ENCODE results near the gene PTPRT. TPM values are rescaled to one million over a fixed set of nuclear protein-coding genes. Genes with fewer than 3 reads are reported as not detected.

PTPRT gene
- polyA plus RNA-seq, 1 of the 3 experiments (the other 2 are of a cell fraction) = not detected

DNA sequence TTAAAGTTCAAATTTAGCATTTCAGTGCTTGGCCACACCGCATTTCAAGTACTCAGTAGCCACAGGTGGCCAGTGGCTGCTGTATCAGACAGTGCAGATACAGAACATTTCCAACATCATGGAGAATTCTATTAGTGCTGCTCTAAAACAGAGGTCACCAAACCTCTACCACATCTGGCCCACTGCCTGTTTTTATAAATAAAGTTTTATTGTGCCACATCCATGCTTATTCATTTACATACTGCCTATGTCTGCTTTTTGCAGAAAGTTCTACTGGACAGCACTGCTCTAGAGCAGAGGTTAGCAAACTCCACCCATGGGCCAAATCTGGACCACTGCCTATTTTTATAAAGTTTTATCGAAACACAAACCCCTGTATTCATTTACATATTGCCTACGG is 3.7 kb upstream of the PTPRT start (continued):
- TF ChIP-seq, protein P1, sequence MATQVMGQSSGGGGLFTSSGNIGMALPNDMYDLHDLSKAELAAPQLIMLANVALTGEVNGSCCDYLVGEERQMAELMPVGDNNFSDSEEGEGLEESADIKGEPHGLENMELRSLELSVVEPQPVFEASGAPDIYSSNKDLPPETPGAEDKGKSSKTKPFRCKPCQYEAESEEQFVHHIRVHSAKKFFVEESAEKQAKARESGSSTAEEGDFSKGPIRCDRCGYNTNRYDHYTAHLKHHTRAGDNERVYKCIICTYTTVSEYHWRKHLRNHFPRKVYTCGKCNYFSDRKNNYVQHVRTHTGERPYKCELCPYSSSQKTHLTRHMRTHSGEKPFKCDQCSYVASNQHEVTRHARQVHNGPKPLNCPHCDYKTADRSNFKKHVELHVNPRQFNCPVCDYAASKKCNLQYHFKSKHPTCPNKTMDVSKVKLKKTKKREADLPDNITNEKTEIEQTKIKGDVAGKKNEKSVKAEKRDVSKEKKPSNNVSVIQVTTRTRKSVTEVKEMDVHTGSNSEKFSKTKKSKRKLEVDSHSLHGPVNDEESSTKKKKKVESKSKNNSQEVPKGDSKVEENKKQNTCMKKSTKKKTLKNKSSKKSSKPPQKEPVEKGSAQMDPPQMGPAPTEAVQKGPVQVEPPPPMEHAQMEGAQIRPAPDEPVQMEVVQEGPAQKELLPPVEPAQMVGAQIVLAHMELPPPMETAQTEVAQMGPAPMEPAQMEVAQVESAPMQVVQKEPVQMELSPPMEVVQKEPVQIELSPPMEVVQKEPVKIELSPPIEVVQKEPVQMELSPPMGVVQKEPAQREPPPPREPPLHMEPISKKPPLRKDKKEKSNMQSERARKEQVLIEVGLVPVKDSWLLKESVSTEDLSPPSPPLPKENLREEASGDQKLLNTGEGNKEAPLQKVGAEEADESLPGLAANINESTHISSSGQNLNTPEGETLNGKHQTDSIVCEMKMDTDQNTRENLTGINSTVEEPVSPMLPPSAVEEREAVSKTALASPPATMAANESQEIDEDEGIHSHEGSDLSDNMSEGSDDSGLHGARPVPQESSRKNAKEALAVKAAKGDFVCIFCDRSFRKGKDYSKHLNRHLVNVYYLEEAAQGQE (IDR thresholded peaks at IDR 0.05; ENCODE audit: low read depth, low read length) = no peak
- TF ChIP-seq, protein P2, sequence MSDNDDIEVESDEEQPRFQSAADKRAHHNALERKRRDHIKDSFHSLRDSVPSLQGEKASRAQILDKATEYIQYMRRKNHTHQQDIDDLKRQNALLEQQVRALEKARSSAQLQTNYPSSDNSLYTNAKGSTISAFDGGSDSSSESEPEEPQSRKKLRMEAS (IDR thresholded peaks at IDR 0.05; ENCODE audit: low read depth) = no peak
- TF ChIP-seq, protein P3, sequence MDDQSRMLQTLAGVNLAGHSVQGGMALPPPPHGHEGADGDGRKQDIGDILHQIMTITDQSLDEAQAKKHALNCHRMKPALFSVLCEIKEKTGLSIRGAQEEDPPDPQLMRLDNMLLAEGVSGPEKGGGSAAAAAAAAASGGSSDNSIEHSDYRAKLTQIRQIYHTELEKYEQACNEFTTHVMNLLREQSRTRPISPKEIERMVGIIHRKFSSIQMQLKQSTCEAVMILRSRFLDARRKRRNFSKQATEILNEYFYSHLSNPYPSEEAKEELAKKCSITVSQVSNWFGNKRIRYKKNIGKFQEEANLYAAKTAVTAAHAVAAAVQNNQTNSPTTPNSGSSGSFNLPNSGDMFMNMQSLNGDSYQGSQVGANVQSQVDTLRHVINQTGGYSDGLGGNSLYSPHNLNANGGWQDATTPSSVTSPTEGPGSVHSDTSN (IDR thresholded peaks at IDR 0.05) = no peak
- TF ChIP-seq FOXM1 (IDR thresholded peaks at IDR 0.05; ENCODE audit: low read depth) = no peak
- TF ChIP-seq, protein P4, sequence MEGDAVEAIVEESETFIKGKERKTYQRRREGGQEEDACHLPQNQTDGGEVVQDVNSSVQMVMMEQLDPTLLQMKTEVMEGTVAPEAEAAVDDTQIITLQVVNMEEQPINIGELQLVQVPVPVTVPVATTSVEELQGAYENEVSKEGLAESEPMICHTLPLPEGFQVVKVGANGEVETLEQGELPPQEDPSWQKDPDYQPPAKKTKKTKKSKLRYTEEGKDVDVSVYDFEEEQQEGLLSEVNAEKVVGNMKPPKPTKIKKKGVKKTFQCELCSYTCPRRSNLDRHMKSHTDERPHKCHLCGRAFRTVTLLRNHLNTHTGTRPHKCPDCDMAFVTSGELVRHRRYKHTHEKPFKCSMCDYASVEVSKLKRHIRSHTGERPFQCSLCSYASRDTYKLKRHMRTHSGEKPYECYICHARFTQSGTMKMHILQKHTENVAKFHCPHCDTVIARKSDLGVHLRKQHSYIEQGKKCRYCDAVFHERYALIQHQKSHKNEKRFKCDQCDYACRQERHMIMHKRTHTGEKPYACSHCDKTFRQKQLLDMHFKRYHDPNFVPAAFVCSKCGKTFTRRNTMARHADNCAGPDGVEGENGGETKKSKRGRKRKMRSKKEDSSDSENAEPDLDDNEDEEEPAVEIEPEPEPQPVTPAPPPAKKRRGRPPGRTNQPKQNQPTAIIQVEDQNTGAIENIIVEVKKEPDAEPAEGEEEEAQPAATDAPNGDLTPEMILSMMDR (IDR thresholded peaks at IDR 0.05) = no peak

DNA sequence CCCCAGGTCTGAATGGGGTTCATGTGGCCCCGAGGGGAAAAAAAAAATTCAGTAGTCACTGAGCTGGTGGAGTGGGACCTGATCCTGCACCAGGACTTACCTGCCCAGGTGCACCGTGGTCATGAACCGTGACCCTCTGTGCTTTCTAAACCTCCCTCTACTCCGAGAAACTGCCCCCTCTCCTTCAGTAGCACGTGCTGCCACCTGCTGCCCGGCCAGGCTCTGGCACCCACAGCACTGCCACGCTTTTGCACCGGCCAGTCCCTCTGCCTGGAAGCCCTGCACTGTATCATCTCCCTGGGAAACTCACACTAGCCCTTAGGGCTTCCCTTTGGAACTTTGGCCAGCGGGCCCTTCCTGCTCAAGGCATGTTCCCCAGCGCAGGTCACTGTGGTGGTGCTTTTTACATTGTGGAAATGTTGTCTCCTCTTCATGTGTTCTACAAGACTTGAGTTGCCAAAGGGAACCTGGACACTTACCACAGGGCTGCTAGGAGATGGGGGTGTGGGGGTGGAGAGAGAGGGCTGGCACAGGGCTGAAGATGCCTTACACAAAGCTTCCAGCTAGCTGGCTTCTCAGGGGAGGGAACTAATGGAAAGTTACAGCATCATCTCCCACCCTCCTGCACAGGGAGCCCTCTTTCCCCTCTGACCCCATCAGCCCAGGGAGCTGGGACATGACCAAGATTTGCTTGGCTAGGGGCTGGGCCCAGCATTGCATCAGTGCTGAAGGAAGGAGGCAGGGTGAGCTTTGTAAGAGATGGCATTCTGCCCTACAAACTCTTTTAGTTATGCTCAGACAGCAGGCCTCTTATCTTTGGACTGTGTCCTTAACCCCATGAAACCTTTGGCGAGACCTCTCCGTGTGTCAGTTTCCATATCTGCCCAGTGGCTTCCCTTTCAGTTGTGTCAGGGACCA is 2.5 kb upstream of the PTPRT start:
- Histone ChIP-seq H3K4me1 (ENCODE audit: control insufficient read depth in 1 of 2, insufficient read depth in 2 of 2, low read depth in 1 of 2, low read length in 1 of 2) (peaks cover 0 to 6% of the 10 kb centered on the region in 2 experiments; a peak in 1 of 4 replicates), H3F3A (replicated peaks; ENCODE audit: insufficient read depth) (no peaks in the 10 kb centered on the region), H3K9me3 (no peaks in the 10 kb centered on the region), H2AFZ (ENCODE audit: low read depth) (no peak overlapping the region), H3K79me2 (ENCODE audit: insufficient read depth) (no peaks in the 10 kb centered on the region), H3K27me3 (ENCODE audit: insufficient read depth) (no peaks in the 10 kb centered on the region), H3K4me3 (ENCODE audit: low read depth in 2 of 2, low read length in 1 of 2) (no peak overlapping the region; a peak in 1 of 4 replicates), H4K20me1 (ENCODE audit: insufficient read depth) (no peaks in the 10 kb centered on the region), H3K27ac (ENCODE audit: low read depth in 2 of 2, low read length in 1 of 2) (no peak overlapping the region), H3K4me2 (no peak overlapping the region), H3K36me3 (replicated peaks in 1 of 2; ENCODE audit: control insufficient read depth in 1 of 2, insufficient read depth in 2 of 2, low read length in 1 of 2) (no peaks in the 10 kb centered on the region), H3K9me2 (no peaks in the 10 kb centered on the region), H3K9ac (no peak overlapping the region)
- 14% methylated on average over 5 of the region's 12 CpGs for WGBS (ENCODE audit: low lambda C conversion rate)
- CTCF ChIA-PET = interaction anchor here (0.7 to 9.2 kb wide), 26 partner anchors 9 to 1495 kb away, joined by 3 to 90 read pairs (median 4); no protein-coding TSS in a partner anchor
- POLR2A ChIA-PET = no interaction called here
- peak; percentile 44 for TF ChIP-seq SMC3 (IDR thresholded peaks at IDR 0.05; ENCODE audit: low read depth, low read length)
- TF ChIP-seq, protein P4 (IDR thresholded peaks at IDR 0.05) = peak; percentile 42
- peak; percentile 53 for TF ChIP-seq RAD21 (IDR thresholded peaks at IDR 0.05; ENCODE audit: low read length)
- no peak for TF ChIP-seq GATA2 (CRISPR knock-in tag; IDR thresholded peaks at IDR 0.05)
- DNase-seq = peak; percentile 79

Measured in SK-N-SH (cell line).